GM12878 (cell line): ENCODE results near the gene LIM2. TPM values are rescaled to one million over a fixed set of nuclear protein-coding genes. Genes with fewer than 3 reads are reported as not detected.

ENCODE experiments used
- BACH1 ChIP-seq: fragments of 450-650 bp; IDR thresholded peaks from 2 replicates; pipeline ENCODE4 v1.6.1; 2017; ENCODE audit warnings: mild to moderate bottlenecking, borderline replicate concordance
- CHD4 ChIP-seq: fragments of 200-600 bp; sonication (generic); IDR thresholded peaks from 2 replicates; pipeline ENCODE4 v1.6.1; 2016; ENCODE audit warnings: mild to moderate bottlenecking
- DPF2 ChIP-seq: fragments of 450-650 bp; IDR thresholded peaks from 2 replicates; pipeline ENCODE4 v1.6.1; 2017; ENCODE audit warnings: mild to moderate bottlenecking
- GATAD2B ChIP-seq: fragments of 450-650 bp; conservative IDR thresholded peaks from 2 replicates; pipeline ENCODE4 v1.6.1; 2017; ENCODE audit warnings: low read depth, mild to moderate bottlenecking, moderate library complexity
- IKZF1 ChIP-seq: fragments of 450-650 bp; conservative IDR thresholded peaks from 2 replicates; pipeline ENCODE4 v1.6.1; 2017; ENCODE audit warnings: antibody characterized with exemption, mild to moderate bottlenecking
- JUNB ChIP-seq: IDR thresholded peaks from 2 replicates; pipeline ENCODE4 v1.6.1; 2016; ENCODE audit warnings: antibody characterized with exemption, mild to moderate bottlenecking
- JUND ChIP-seq: IDR thresholded peaks from 2 replicates; pipeline ENCODE4 v1.6.1; 2012; ENCODE audit warnings: low read depth, mild to moderate bottlenecking, low read length, improper control_type of control experiment, moderate library complexity
- LARP7 ChIP-seq: fragments of 450-650 bp; IDR thresholded peaks from 2 replicates; pipeline ENCODE4 v1.6.1; 2017; ENCODE audit warnings: mild to moderate bottlenecking
- MEF2A ChIP-seq: IDR thresholded peaks from 2 replicates; pipeline ENCODE4 v1.6.1; 2011; ENCODE audit warnings: low read depth, mild to moderate bottlenecking, low read length, moderate library complexity; ENCODE audit not compliant: insufficient read depth
- NFXL1 ChIP-seq: fragments of 450-650 bp; IDR thresholded peaks from 2 replicates; pipeline ENCODE4 v1.6.1; 2017; ENCODE audit warnings: antibody characterized with exemption, mild to moderate bottlenecking, borderline replicate concordance
- NKRF ChIP-seq: fragments of 450-650 bp; conservative IDR thresholded peaks from 2 replicates; pipeline ENCODE4 v1.6.1; 2017; ENCODE audit warnings: mild to moderate bottlenecking, moderate library complexity
- NR2C1 ChIP-seq: fragments of 450-650 bp; IDR thresholded peaks from 2 replicates; pipeline ENCODE4 v1.6.1; 2017; ENCODE audit warnings: antibody characterized with exemption, mild to moderate bottlenecking, moderate library complexity
- NR2F1 ChIP-seq: fragments of 450-650 bp; conservative IDR thresholded peaks from 2 replicates; pipeline ENCODE4 v1.6.1; 2017; ENCODE audit warnings: mild to moderate bottlenecking
- PAX5 ChIP-seq: IDR thresholded peaks from 2 replicates; pipeline ENCODE4 v1.6.1; 2011; ENCODE audit warnings: low read depth, low read length, borderline replicate concordance
- POLR2A ChIP-seq: IDR thresholded peaks from 2 replicates; pipeline ENCODE4 v1.6.1; 2011; ENCODE audit warnings: low read depth, mild to moderate bottlenecking, low read length
- POU2F2 ChIP-seq: IDR thresholded peaks from 3 replicates; pipeline ENCODE4 v1.6.1; 2011; ENCODE audit warnings: low read depth, mild to moderate bottlenecking, low read length, borderline replicate concordance
- RAD21 ChIP-seq: IDR thresholded peaks from 2 replicates; pipeline ENCODE4 v1.6.1; 2011; ENCODE audit warnings: mild to moderate bottlenecking, low read depth, low read length, moderate library complexity; ENCODE audit not compliant: insufficient read depth
- RCOR1 ChIP-seq: conservative IDR thresholded peaks from 2 replicates; pipeline ENCODE4 v1.6.1; 2012; ENCODE audit warnings: low read depth, low read length, improper control_type of control experiment
- TARDBP ChIP-seq: IDR thresholded peaks from 2 replicates; pipeline ENCODE4 v1.6.1; 2016; ENCODE audit warnings: borderline replicate concordance
- TCF7 ChIP-seq: IDR thresholded peaks from 2 replicates; pipeline ENCODE4 v1.6.1; 2014; ENCODE audit warnings: antibody characterized with exemption, borderline replicate concordance
- USF1 ChIP-seq: IDR thresholded peaks from 2 replicates; pipeline ENCODE4 v1.6.1; 2011; ENCODE audit warnings: borderline replicate concordance, low read depth, mild to moderate bottlenecking, moderate library complexity, mixed read lengths, low read length; ENCODE audit not compliant: insufficient read depth; ENCODE audit errors: extremely low read length
- polyA plus RNA-seq, 11 experiments: library from polyadenylated mRNA; depleted of rRNA in 4 of 11; unstranded in 6 of 11; stranded (reverse) in 5 of 11; fragments of >200 nt; fragmentation: Nextera tagmentation in 4 of 11; fragmentation: Illumina TruSeq in 1 of 11; extraction: Ambion mirVana in 4 of 11; extraction: Trizol in 1 of 11; gene quantifications; 1 replicate in 1 of 11; 2 replicates in 10 of 11; pipeline versions ENCODE4 v1.2.1 to v1.2.3, GENCODE V29; 2011 to 2016; ENCODE audit warnings: inconsistent platforms in 2 of 11, missing spikeins in 2 of 11, low read depth in 1 of 11
- total RNA-seq, 4 experiments: library from RNA; depleted of rRNA in 3 of 4; stranded (reverse); fragments of >200 nt in 3 of 4; fragmentation: Illumina TruSeq in 1 of 4; extraction: Trizol in 1 of 4; gene quantifications; 2 replicates each; pipeline versions ENCODE4 v1.2.1 to v1.2.3, GENCODE V29; 2013 to 2021
- TF ChIP-seq, protein P1 (sequence below): IDR thresholded peaks from 2 replicates; pipeline ENCODE4 v1.6.1; 2011; ENCODE audit warnings: low read depth, mild to moderate bottlenecking, low read length, moderate library complexity, borderline replicate concordance; ENCODE audit errors: extremely low read depth
- TF ChIP-seq, protein P2 (sequence below): fragments of 450-650 bp; IDR thresholded peaks from 2 replicates; pipeline ENCODE4 v1.6.1; 2016; ENCODE audit warnings: mild to moderate bottlenecking, moderate library complexity, borderline replicate concordance

LIM2 gene
- total and polyA plus RNA-seq, 10 of the 15 experiments (the other 5 are each of a cell fraction or from before 2014, with no cell fraction given): not detected

DNA sequence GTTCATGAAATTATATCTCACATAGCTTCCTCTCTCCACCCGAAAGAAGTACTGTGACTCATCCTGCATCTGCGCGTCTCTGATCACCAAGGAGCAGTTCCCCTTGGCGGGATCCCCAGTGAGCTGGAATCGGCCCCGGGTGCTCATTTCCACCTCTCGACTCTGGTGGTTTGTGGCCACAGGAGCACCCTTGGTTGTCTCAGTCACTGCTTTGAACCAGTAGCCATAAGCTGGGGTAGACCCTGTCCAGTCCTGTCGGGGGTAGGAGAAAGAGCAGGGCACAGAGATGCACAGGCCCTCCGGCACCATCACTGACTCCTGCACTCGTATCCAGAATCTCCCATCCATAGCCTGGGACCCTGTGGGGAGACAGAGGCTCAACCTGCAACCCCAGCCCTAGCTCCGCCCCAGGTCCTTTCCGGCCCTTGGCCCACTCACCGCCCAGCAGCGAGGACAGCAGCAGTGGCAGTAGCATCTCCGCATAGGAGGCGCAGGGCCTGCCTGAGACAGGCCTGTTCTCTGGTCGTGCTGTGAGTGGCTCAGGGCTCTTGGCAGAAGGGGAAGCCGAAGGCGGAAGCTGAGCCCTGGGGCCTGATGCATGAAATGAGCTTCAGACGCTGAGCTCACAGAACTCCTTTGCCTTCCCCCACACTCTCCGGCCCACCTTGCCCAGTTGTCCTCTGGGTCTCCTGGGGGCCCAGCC, 29.5 kb upstream of the LIM2 start, which contains the start of gene SIGLEC10 (continued):
- TF ChIP-seq, protein P1, sequence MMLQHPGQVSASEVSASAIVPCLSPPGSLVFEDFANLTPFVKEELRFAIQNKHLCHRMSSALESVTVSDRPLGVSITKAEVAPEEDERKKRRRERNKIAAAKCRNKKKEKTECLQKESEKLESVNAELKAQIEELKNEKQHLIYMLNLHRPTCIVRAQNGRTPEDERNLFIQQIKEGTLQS: no peak
- TF ChIP-seq DPF2: peak; percentile 70
- TF ChIP-seq GATAD2B: no peak; the same call in 1 of the 2 replicates
- TF ChIP-seq NKRF: no peak
- no peak for TF ChIP-seq CHD4
- no peak for TF ChIP-seq PAX5
- TF ChIP-seq TARDBP: no peak
- peak; percentile 65 for TF ChIP-seq IKZF1
- TF ChIP-seq MEF2A: 0 out of 2 replicates have a peak, but pooled peaks have one; percentile 20
- TF ChIP-seq LARP7: peak; percentile 65; the same call in 1 of the 2 replicates
- TF ChIP-seq, protein P2, sequence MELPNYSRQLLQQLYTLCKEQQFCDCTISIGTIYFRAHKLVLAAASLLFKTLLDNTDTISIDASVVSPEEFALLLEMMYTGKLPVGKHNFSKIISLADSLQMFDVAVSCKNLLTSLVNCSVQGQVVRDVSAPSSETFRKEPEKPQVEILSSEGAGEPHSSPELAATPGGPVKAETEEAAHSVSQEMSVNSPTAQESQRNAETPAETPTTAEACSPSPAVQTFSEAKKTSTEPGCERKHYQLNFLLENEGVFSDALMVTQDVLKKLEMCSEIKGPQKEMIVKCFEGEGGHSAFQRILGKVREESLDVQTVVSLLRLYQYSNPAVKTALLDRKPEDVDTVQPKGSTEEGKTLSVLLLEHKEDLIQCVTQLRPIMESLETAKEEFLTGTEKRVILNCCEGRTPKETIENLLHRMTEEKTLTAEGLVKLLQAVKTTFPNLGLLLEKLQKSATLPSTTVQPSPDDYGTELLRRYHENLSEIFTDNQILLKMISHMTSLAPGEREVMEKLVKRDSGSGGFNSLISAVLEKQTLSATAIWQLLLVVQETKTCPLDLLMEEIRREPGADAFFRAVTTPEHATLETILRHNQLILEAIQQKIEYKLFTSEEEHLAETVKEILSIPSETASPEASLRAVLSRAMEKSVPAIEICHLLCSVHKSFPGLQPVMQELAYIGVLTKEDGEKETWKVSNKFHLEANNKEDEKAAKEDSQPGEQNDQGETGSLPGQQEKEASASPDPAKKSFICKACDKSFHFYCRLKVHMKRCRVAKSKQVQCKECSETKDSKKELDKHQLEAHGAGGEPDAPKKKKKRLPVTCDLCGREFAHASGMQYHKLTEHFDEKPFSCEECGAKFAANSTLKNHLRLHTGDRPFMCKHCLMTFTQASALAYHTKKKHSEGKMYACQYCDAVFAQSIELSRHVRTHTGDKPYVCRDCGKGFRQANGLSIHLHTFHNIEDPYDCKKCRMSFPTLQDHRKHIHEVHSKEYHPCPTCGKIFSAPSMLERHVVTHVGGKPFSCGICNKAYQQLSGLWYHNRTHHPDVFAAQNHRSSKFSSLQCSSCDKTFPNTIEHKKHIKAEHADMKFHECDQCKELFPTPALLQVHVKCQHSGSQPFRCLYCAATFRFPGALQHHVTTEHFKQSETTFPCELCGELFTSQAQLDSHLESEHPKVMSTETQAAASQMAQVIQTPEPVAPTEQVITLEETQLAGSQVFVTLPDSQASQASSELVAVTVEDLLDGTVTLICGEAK: no peak
- no peak for TF ChIP-seq JUND
- no peak for TF ChIP-seq POU2F2
- no peak for TF ChIP-seq NFXL1
- TF ChIP-seq USF1: no peak
- TF ChIP-seq BACH1: no peak
- no peak for TF ChIP-seq RAD21
- 0 out of 2 replicates have a peak, but pooled peaks have one; percentile 28 for TF ChIP-seq RCOR1
- TF ChIP-seq NR2F1: no peak; the same call in 1 of the 2 replicates
- TF ChIP-seq JUNB: peak; percentile 33
- no peak for TF ChIP-seq NR2C1
- TF ChIP-seq POLR2A: peak; percentile 91
- no peak for TF ChIP-seq TCF7
